GM12878 (cell line): ENCODE measurements around the gene AMPD3.

Experiments used
- JUND ChIP-seq: IDR thresholded peaks from 2 replicates; pipeline ENCODE4 v1.6.1; 2012; ENCODE audit warnings: low read depth, mild to moderate bottlenecking, low read length, improper control_type of control experiment, moderate library complexity
- POLR2A ChIP-seq: IDR thresholded peaks from 2 replicates; pipeline ENCODE4 v1.6.1; 2011; ENCODE audit warnings: low read depth, mild to moderate bottlenecking, low read length
- POU2F2 ChIP-seq: IDR thresholded peaks from 3 replicates; pipeline ENCODE4 v1.6.1; 2011; ENCODE audit warnings: low read depth, mild to moderate bottlenecking, low read length, borderline replicate concordance
- TF ChIP-seq, protein P1 (sequence below): fragments of 150-350 bp; IDR thresholded peaks from 2 replicates; pipeline ENCODE4 v1.6.1; 2016; ENCODE audit warnings: low read depth, low read length
- TF ChIP-seq, protein P2 (sequence below), 3 experiments: IDR thresholded peaks in 2 of 3; conservative IDR thresholded peaks in 1 of 3; 2 replicates each; pipeline ENCODE4 v1.5.1; 2011; ENCODE audit warnings: low read depth in 3 of 3, low read length in 3 of 3, mild to moderate bottlenecking in 3 of 3, control low read depth in 2 of 3, moderate library complexity in 2 of 3, inconsistent platforms in 1 of 3, mixed read lengths in 1 of 3; ENCODE audit not compliant: control insufficient read depth in 2 of 3, insufficient read depth in 1 of 3; ENCODE audit errors: extremely low read depth in 1 of 3
- TF ChIP-seq, protein P3 (sequence below): IDR thresholded peaks from 2 replicates; pipeline ENCODE4 v1.6.1; 2012; ENCODE audit warnings: low read depth, low read length, improper control_type of control experiment
- TF ChIP-seq, protein P4 (sequence below): IDR thresholded peaks from 2 replicates; pipeline ENCODE4 v1.6.1; 2012; ENCODE audit warnings: low read depth, low read length, improper control_type of control experiment

DNA sequence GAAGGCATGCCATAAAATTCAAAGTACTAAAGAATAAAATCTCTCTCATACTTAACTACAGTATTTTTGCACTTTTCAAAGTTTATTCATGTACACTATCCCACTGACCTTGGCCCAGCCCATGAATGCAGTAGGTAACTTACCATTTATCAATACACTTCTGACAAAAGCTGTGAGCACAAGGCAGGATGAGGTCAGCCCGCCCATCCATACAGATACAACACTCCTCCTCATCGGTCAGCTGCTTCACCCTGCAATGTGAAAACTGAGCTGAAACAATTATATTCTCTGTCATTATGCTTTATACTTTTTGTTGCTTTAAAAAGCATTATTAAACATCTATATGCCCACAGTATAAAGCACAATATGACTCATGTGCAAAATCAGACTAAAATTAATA lies 63.8 kb downstream of the AMPD3 start:
- TF ChIP-seq, protein P1, sequence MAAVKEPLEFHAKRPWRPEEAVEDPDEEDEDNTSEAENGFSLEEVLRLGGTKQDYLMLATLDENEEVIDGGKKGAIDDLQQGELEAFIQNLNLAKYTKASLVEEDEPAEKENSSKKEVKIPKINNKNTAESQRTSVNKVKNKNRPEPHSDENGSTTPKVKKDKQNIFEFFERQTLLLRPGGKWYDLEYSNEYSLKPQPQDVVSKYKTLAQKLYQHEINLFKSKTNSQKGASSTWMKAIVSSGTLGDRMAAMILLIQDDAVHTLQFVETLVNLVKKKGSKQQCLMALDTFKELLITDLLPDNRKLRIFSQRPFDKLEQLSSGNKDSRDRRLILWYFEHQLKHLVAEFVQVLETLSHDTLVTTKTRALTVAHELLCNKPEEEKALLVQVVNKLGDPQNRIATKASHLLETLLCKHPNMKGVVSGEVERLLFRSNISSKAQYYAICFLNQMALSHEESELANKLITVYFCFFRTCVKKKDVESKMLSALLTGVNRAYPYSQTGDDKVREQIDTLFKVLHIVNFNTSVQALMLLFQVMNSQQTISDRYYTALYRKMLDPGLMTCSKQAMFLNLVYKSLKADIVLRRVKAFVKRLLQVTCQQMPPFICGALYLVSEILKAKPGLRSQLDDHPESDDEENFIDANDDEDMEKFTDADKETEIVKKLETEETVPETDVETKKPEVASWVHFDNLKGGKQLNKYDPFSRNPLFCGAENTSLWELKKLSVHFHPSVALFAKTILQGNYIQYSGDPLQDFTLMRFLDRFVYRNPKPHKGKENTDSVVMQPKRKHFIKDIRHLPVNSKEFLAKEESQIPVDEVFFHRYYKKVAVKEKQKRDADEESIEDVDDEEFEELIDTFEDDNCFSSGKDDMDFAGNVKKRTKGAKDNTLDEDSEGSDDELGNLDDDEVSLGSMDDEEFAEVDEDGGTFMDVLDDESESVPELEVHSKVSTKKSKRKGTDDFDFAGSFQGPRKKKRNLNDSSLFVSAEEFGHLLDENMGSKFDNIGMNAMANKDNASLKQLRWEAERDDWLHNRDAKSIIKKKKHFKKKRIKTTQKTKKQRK: no peak
- TF ChIP-seq, protein P2, sequence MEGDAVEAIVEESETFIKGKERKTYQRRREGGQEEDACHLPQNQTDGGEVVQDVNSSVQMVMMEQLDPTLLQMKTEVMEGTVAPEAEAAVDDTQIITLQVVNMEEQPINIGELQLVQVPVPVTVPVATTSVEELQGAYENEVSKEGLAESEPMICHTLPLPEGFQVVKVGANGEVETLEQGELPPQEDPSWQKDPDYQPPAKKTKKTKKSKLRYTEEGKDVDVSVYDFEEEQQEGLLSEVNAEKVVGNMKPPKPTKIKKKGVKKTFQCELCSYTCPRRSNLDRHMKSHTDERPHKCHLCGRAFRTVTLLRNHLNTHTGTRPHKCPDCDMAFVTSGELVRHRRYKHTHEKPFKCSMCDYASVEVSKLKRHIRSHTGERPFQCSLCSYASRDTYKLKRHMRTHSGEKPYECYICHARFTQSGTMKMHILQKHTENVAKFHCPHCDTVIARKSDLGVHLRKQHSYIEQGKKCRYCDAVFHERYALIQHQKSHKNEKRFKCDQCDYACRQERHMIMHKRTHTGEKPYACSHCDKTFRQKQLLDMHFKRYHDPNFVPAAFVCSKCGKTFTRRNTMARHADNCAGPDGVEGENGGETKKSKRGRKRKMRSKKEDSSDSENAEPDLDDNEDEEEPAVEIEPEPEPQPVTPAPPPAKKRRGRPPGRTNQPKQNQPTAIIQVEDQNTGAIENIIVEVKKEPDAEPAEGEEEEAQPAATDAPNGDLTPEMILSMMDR (IDR thresholded peaks at IDR 0.05 in 2 of 3, conservative IDR thresholded peaks at IDR 0.05 in 1 of 3; ENCODE audit: control insufficient read depth in 2 of 3, extremely low read depth in 1 of 3, insufficient read depth in 1 of 3, low read depth in 3 of 3, low read length in 3 of 3): no peak
- TF ChIP-seq, protein P3, sequence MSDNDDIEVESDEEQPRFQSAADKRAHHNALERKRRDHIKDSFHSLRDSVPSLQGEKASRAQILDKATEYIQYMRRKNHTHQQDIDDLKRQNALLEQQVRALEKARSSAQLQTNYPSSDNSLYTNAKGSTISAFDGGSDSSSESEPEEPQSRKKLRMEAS: no peak
- TF ChIP-seq POLR2A: no peak
- no peak for TF ChIP-seq POU2F2
- TF ChIP-seq, protein P4, sequence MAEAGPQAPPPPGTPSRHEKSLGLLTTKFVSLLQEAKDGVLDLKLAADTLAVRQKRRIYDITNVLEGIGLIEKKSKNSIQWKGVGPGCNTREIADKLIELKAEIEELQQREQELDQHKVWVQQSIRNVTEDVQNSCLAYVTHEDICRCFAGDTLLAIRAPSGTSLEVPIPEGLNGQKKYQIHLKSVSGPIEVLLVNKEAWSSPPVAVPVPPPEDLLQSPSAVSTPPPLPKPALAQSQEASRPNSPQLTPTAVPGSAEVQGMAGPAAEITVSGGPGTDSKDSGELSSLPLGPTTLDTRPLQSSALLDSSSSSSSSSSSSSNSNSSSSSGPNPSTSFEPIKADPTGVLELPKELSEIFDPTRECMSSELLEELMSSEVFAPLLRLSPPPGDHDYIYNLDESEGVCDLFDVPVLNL: no peak
- no peak for TF ChIP-seq JUND
